K562 (cell line): ENCODE data around the gene POLR3GL. TPM values are rescaled to one million over a fixed set of nuclear protein-coding genes. Genes with fewer than 3 reads are reported as not detected.
A peak's percentile ranks its signal among the peaks of the same experiment; 100 is the strongest.

Source experiments
- AFF4 ChIP-seq: sonication (generic); formaldehyde crosslinking; IDR thresholded peaks from 2 replicates; pipeline ENCODE4 v1.8.0; 2023; ENCODE audit warnings: mild to moderate bottlenecking, missing genetic modification reagents
- ARID3A ChIP-seq: IDR thresholded peaks from 2 replicates; pipeline ENCODE4 v1.6.1; 2012; ENCODE audit warnings: low read depth, low read length, improper control_type of control experiment, borderline replicate concordance
- ATF2 ChIP-seq: sonication (generic); formaldehyde crosslinking; IDR thresholded peaks from 2 replicates; pipeline ENCODE4 v1.8.1; 2022; ENCODE audit warnings: missing genetic modification reagents
- C11orf30 ChIP-seq: fragments of 450-650 bp; IDR thresholded peaks from 2 replicates; pipeline ENCODE4 v1.6.1; 2016; ENCODE audit warnings: low read depth, mild to moderate bottlenecking
- CSDE1 ChIP-seq, 2 experiments: fragments of 450-650 bp; IDR thresholded peaks; 2 replicates each; pipeline ENCODE4 v1.6.1; 2016; ENCODE audit warnings: mild to moderate bottlenecking in 1 of 2
- ESRRA ChIP-seq: fragments of 450-650 bp; IDR thresholded peaks from 2 replicates; pipeline ENCODE4 v1.6.1; 2014; ENCODE audit warnings: low read depth, mild to moderate bottlenecking, moderate library complexity, borderline replicate concordance
- FOXM1 ChIP-seq, 2 experiments: fragments of 450-650 bp in 1 of 2; sonication (generic) in 1 of 2; formaldehyde crosslinking in 1 of 2; IDR thresholded peaks; 2 replicates each; pipeline versions ENCODE4 v1.6.1 to v1.9.0; 2017 to 2022; ENCODE audit warnings: low read depth in 2 of 2, mild to moderate bottlenecking in 2 of 2, missing genetic modification reagents in 1 of 2, moderate library complexity in 1 of 2
- HBP1 ChIP-seq: fragments of 450-650 bp; formaldehyde crosslinking; IDR thresholded peaks from 2 replicates; pipeline ENCODE4 v1.4.0; 2022; ENCODE audit warnings: missing genetic modification characterization
- HMGXB4 ChIP-seq: sonication (generic); formaldehyde crosslinking; IDR thresholded peaks from 2 replicates; pipeline ENCODE4 v1.8.1; 2023; ENCODE audit warnings: mild to moderate bottlenecking, missing genetic modification reagents
- MCM7 ChIP-seq, 2 experiments: fragments of 450-650 bp; IDR thresholded peaks; 2 replicates each; pipeline ENCODE4 v1.6.1; 2016 to 2018
- POLR2B ChIP-seq: fragments of 450-650 bp; IDR thresholded peaks from 2 replicates; pipeline ENCODE4 v1.6.1; 2018; ENCODE audit warnings: low read depth; ENCODE audit not compliant: partially characterized antibody
- SIX5 ChIP-seq, 2 experiments: IDR thresholded peaks; 2 replicates each; pipeline ENCODE4 v1.6.1; 2011; ENCODE audit warnings: low read length in 2 of 2, borderline replicate concordance in 1 of 2, low read depth in 1 of 2, mild to moderate bottlenecking in 1 of 2, moderate library complexity in 1 of 2; ENCODE audit not compliant: insufficient read depth in 1 of 2
- SMARCA4 ChIP-seq: fragments of 450-650 bp; IDR thresholded peaks from 2 replicates; pipeline ENCODE4 v1.6.1; 2016
- TBL1XR1 ChIP-seq, 2 experiments: IDR thresholded peaks; 2 replicates each; pipeline ENCODE4 v1.6.1; 2012; ENCODE audit warnings: improper control_type of control experiment in 2 of 2, low read length in 2 of 2, mild to moderate bottlenecking in 1 of 2
- XRCC5 ChIP-seq: fragments of 200-400 bp; formaldehyde crosslinking; IDR thresholded peaks from 2 replicates; pipeline ENCODE4 v1.6.1; 2017; ENCODE audit warnings: low read depth, mild to moderate bottlenecking, low read length
- ZFP1 ChIP-seq: fragments of 450-650 bp; formaldehyde crosslinking; IDR thresholded peaks from 2 replicates; pipeline ENCODE4 v1.4.0; 2020; ENCODE audit warnings: mild to moderate bottlenecking, mixed read lengths
- ZNF121 ChIP-seq: sonication (generic); formaldehyde crosslinking; conservative IDR thresholded peaks from 2 replicates; pipeline ENCODE4 v1.8.0; 2022; ENCODE audit warnings: missing genetic modification reagents
- polyA plus RNA-seq, 8 experiments: library from polyadenylated mRNA; depleted of rRNA in 4 of 8; stranded (reverse) in 5 of 8; unstranded in 3 of 8; fragments of >200 nt; fragmentation: Nextera tagmentation in 2 of 8; fragmentation: Illumina TruSeq in 1 of 8; extraction: Ambion mirVana in 2 of 8; extraction: Trizol in 1 of 8; gene quantifications; 2 replicates each; pipeline versions ENCODE4 v1.2.1 to v1.2.3, GENCODE V29; 2011 to 2014; ENCODE audit warnings: inconsistent platforms in 1 of 8, missing spikeins in 1 of 8
- total RNA-seq, 7 experiments: library from RNA; depleted of rRNA in 6 of 7; stranded (reverse); fragments of >200 nt in 6 of 7; fragmentation: Illumina TruSeq in 2 of 7; extraction: Trizol in 2 of 7; gene quantifications; 2 replicates each; pipeline versions ENCODE4 v1.2.1 to v1.2.3, GENCODE V29; 2011 to 2021; ENCODE audit warnings: low replicate concordance in 1 of 7

POLR3GL gene
- total and polyA plus RNA-seq, 9 of the 15 experiments (the other 6 are each of a cell fraction or from before 2014, with no cell fraction given): 14.6 to 48.4 (median 38.2) TPM

- TF ChIP-seq AFF4 (no peak), HBP1 (CRISPR knock-in tag) (no peak), ZFP1 (CRISPR knock-in tag) (no peak), CSDE1 (IDR thresholded peaks at IDR 0.05) (no peak), ATF2 (CRISPR knock-in tag) (no peak), POLR2B (peak; percentile 87), C11orf30 (no peak), MCM7 (IDR thresholded peaks at IDR 0.05) (no peak), TBL1XR1 (IDR thresholded peaks at IDR 0.05; ENCODE audit: low read length in 2 of 2) (no peak; a peak in 1 of 4 replicates), FOXM1 (IDR thresholded peaks at IDR 0.05; ENCODE audit: low read depth) (0 out of 2 replicates have a peak, but pooled peaks have one; percentile 11), FOXM1 (CRISPR knock-in tag; IDR thresholded peaks at IDR 0.05; ENCODE audit: low read depth) (no peak), ESRRA (no peak), ARID3A (no peak), HMGXB4 (CRISPR knock-in tag) (no peak), SIX5 (IDR thresholded peaks at IDR 0.05; ENCODE audit: borderline replicate concordance in 1 of 2, insufficient read depth in 1 of 2, low read depth in 1 of 2, low read length in 2 of 2) (no peak), SMARCA4 (no peak), XRCC5 (no peak), ZNF121 (CRISPR knock-in tag) (no peak)
Observed at GRCh38 chr1:145964328-145965118, at the start of gene POLR3GL, which contains the start of gene ANKRD34A (continued).
